B cell (primary cell): Measurements from ENCODE around the gene HP1BP3. TPM values are rescaled to one million over a fixed set of nuclear protein-coding genes. Genes with fewer than 3 reads are reported as not detected.

Experiments used
- ATAC-seq: fragments of 200-7000 bp; cut with Tn5 transposase; one replicate; pipeline ENCODE4 v1.10.0; 2021; ENCODE audit warnings: low read depth, mild to moderate bottlenecking, moderate number of reproducible peaks, moderate library complexity
- CTCF ChIA-PET: fragments of 350-600 bp; sonication (Branson Sonifier 250); formaldehyde crosslinking; loops from one replicate; lab custom pipeline; 2021; ENCODE audit warnings: antibody characterized with exemption, inconsistent platforms; lab: Charles Lee
- POLR2A ChIA-PET: fragments of 350-600 bp; sonication (Branson Sonifier 250); formaldehyde crosslinking; loops from one replicate; lab custom pipeline; 2021; ENCODE audit warnings: antibody characterized with exemption; lab: Charles Lee
- DNase-seq: peaks from one replicate; pipeline ENCODE4 v3.0.0; 2013
- H2AFZ ChIP-seq: 2 replicates; pipeline ENCODE4 v1.6.1; 2012; ENCODE audit warnings: mild to moderate bottlenecking, low read depth, low read length; ENCODE audit not compliant: insufficient read depth, poor library complexity, severe bottlenecking
- H3K27ac ChIP-seq, 2 donors: 1 replicate in 1 of 2; 2 replicates in 1 of 2; pipeline ENCODE4 v1.5.1; 2012 to 2013; ENCODE audit warnings: low read length in 2 of 2, mild to moderate bottlenecking in 2 of 2, moderate library complexity in 1 of 2
- H3K27me3 ChIP-seq, 4 experiments: fragments of 200-600 bp in 1 of 4; sonication (generic) in 1 of 4; replicated peaks in 1 of 4; 1 replicate in 2 of 4; 2 replicates in 2 of 4; pipeline versions ENCODE4 v1.6.1 to v1.7.0; 2013 to 2016; ENCODE audit warnings: low read length in 3 of 4, mild to moderate bottlenecking in 2 of 4, mixed read lengths in 1 of 4, moderate library complexity in 1 of 4; ENCODE audit not compliant: insufficient read depth in 4 of 4, control insufficient read depth in 3 of 4; ENCODE audit errors: control extremely low read depth in 1 of 4
- H3K36me3 ChIP-seq, 2 experiments: replicated peaks in 1 of 2; 1 replicate in 1 of 2; 2 replicates in 1 of 2; pipeline versions ENCODE4 v1.6.1 to v1.7.1; 2013; ENCODE audit warnings: low read length in 1 of 2; ENCODE audit not compliant: insufficient read depth in 2 of 2, control insufficient read depth in 1 of 2; ENCODE audit errors: control extremely low read depth in 1 of 2, extremely low read depth in 1 of 2
- H3K4me1 ChIP-seq, 2 donors: fragments of 200-600 bp in 1 of 2; sonication (generic) in 1 of 2; 1 replicate in 1 of 2; 2 replicates in 1 of 2; pipeline versions ENCODE4 v1.5.1 to v1.6.1; 2013 to 2017; ENCODE audit warnings: low read length in 2 of 2; ENCODE audit not compliant: control insufficient read depth in 2 of 2, insufficient read depth in 2 of 2
- H3K4me2 ChIP-seq: replicated peaks from 2 replicates; pipeline ENCODE3; 2012; ENCODE audit warnings: mild to moderate bottlenecking, low read depth, low read length; ENCODE audit not compliant: poor library complexity, severe bottlenecking
- H3K4me3 ChIP-seq, 5 experiments: fragments of 200-600 bp in 1 of 5; sonication (generic) in 1 of 5; 1 replicate in 3 of 5; 2 replicates in 2 of 5; pipeline versions ENCODE4 v1.5.1 to v1.7.0; 2011 to 2016; ENCODE audit warnings: low read length in 4 of 5, mild to moderate bottlenecking in 4 of 5, low read depth in 2 of 5, control low read depth in 1 of 5, moderate library complexity in 1 of 5; ENCODE audit not compliant: insufficient read depth in 1 of 5; ENCODE audit errors: control extremely low read depth in 1 of 5, extremely low read depth in 1 of 5
- H3K79me2 ChIP-seq: fragments of 200-600 bp; sonication (generic); one replicate; pipeline ENCODE4 v1.6.0; 2016; ENCODE audit warnings: low read length; ENCODE audit not compliant: control insufficient read depth, insufficient read depth
- H3K9ac ChIP-seq: fragments of 200-600 bp; sonication (generic); 2 replicates; pipeline ENCODE4 v1.6.1; 2017; ENCODE audit warnings: mild to moderate bottlenecking, low read length, moderate library complexity
- H3K9me3 ChIP-seq, 3 donors: one replicate each; pipeline versions ENCODE4 v1.6.1 to v1.7.1; 2013; ENCODE audit warnings: low read length in 2 of 3; ENCODE audit not compliant: control insufficient read depth in 2 of 3, insufficient read depth in 1 of 3; ENCODE audit errors: control extremely low read depth in 1 of 3
- H4K20me1 ChIP-seq: 2 replicates; pipeline ENCODE4 v1.6.0; 2012; ENCODE audit warnings: mild to moderate bottlenecking, low read length; ENCODE audit not compliant: insufficient read depth, control insufficient read depth, poor library complexity, severe bottlenecking
- H3K27ac Mint-ChIP-seq: one replicate; pipeline ENCODE4 v1.8.0; 2021; ENCODE audit warnings: mixed read lengths
- H3K27me3 Mint-ChIP-seq: one replicate; pipeline ENCODE4 v1.8.0; 2021; ENCODE audit warnings: mixed read lengths
- H3K4me1 Mint-ChIP-seq: one replicate; pipeline ENCODE4 v1.8.0; 2021; ENCODE audit warnings: mixed read lengths
- H3K4me3 Mint-ChIP-seq: one replicate; pipeline ENCODE4 v1.8.0; 2021; ENCODE audit warnings: mixed read lengths
- H3K9me3 Mint-ChIP-seq: one replicate; pipeline ENCODE4 v1.8.0; 2022; ENCODE audit warnings: mixed read lengths; ENCODE audit not compliant: insufficient read depth
- CTCF ChIP-seq: fragments of 200-600 bp; IDR thresholded peaks from one replicate; pipeline ENCODE4 v1.8.0; 2022; ENCODE audit warnings: antibody characterized with exemption, mild to moderate bottlenecking
- EZH2 ChIP-seq: IDR thresholded peaks from 2 replicates; pipeline ENCODE4 v1.6.1; 2012; ENCODE audit warnings: borderline replicate concordance, low read depth, mild to moderate bottlenecking, moderate library complexity, low read length; ENCODE audit not compliant: insufficient read depth, poor library complexity, severe bottlenecking
- WGBS: methylation state at CpG from one replicate; pipeline ENCODE4 v1.1.5; 2013; ENCODE audit warnings: missing lambda C conversion rate; ENCODE audit not compliant: insufficient coverage; 5-methylcytosine and 5-hydroxymethylcytosine counted together
- intact Hi-C: fragments of 100-400 bp; cut with micrococcal nuclease; formaldehyde crosslinking; loops from one replicate; pipeline ENCODE4 v1.10.0; 2022
- polyA plus RNA-seq: library from polyadenylated mRNA; depleted of rRNA; stranded (reverse); fragments of >200 nt; gene quantifications from 2 replicates; pipeline ENCODE4 v1.2.3, GENCODE V29; 2012
- total RNA-seq, 2 donors: library from RNA; stranded (reverse); fragments of 120-200 nt in 1 of 2; gene quantifications; 1 replicate in 1 of 2; 2 replicates in 1 of 2; pipeline versions ENCODE4 v1.2.3 to v1.2.4, GENCODE V29; 2013 to 2022

HP1BP3 gene
- total and polyA plus RNA-seq, 2 donors (not counting 1 experiment from before 2014, with no cell fraction given), result 147 to 303 TPM

GRCh38 chr1:20751462-20751990, 35.6 kb downstream of the HP1BP3 start:
- H3K4me1 Mint-ChIP-seq, result no peaks in the 10 kb centered on the region
- POLR2A ChIA-PET, result no interaction called here
- Histone ChIP-seq H3K9ac (no peak overlapping the region), H2AFZ (no peak overlapping the region), H3K36me3 (peaks cover 22 to 68% of the 10 kb centered on the region in 2 experiments), H3K27ac (no peak overlapping the region), H3K4me3 (no peak overlapping the region), H4K20me1 (no peaks in the 10 kb centered on the region), H3K9me3 (no peaks in the 10 kb centered on the region), H3K4me1 (no peaks in the 10 kb centered on the region), H3K79me2 (no peaks in the 10 kb centered on the region), H3K27me3 (no peaks in the 10 kb centered on the region), H3K4me2 (no peak overlapping the region)
- no peaks in the 10 kb centered on the region for H3K27me3 Mint-ChIP-seq
- WGBS, result no CpG with 5 or more reads among the region's 3 CpGs
- TF ChIP-seq CTCF, result no peak
- TF ChIP-seq EZH2, result no peak
- no peaks in the 10 kb centered on the region for H3K9me3 Mint-ChIP-seq
- CTCF ChIA-PET, result no interaction called here
- no peak overlapping the region for H3K27ac Mint-ChIP-seq
- no peak overlapping the region for H3K4me3 Mint-ChIP-seq
- DNase-seq, result no peak
- intact Hi-C loops, result no loop called here
- ATAC-seq, result no peak

GRCh38 chr1:20742671-20743070, 44.4 kb downstream of the HP1BP3 start:
- Mint-ChIP-seq H3K27me3 (no peaks in the 10 kb centered on the region), H3K9me3 (no peaks in the 10 kb centered on the region), H3K4me3 (no peak overlapping the region), H3K27ac (no peak overlapping the region), H3K4me1 (no peaks in the 10 kb centered on the region)
- Histone ChIP-seq H3K4me1 (no peaks in the 10 kb centered on the region), H3K9ac (no peak overlapping the region), H2AFZ (no peak overlapping the region), H4K20me1 (no peaks in the 10 kb centered on the region), H3K36me3 (peaks cover 25 to 72% of the 10 kb centered on the region in 2 experiments), H3K27me3 (no peaks in the 10 kb centered on the region), H3K4me3 (no peak overlapping the region), H3K9me3 (no peaks in the 10 kb centered on the region), H3K79me2 (no peaks in the 10 kb centered on the region), H3K27ac (no peak overlapping the region), H3K4me2 (no peak overlapping the region)
- ATAC-seq (no peak), DNase-seq (no peak)
- TF ChIP-seq EZH2, result no peak
- POLR2A ChIA-PET, result no interaction called here
- CTCF ChIA-PET, result no interaction called here
- intact Hi-C loops, result no loop called here
